Measurements from ENCODE around the gene SVOP. TPM values are rescaled to one million over a fixed set of nuclear protein-coding genes. Genes with fewer than 3 reads are reported as not detected.
A peak's percentile ranks its signal among the peaks of the same experiment; 100 is the strongest.

Gene SVOP
- total and polyA plus RNA-seq, 11 donors: 0.14 to 5.3 (median 2.2) TPM

GRCh38 chr12:108983227-108983626 is 37.6 kb downstream of the SVOP start:
- Histone ChIP-seq H3K9me3 (no peaks in the 10 kb centered on the region), H3K36me3 (no peaks in the 10 kb centered on the region), H3K4me3 (no peak overlapping the region), H3K27ac (no peak overlapping the region), H3K27me3 (no peaks in the 10 kb centered on the region), H3K4me1 (peaks cover 0 to 7% (median 0%) of the 10 kb centered on the region in 12 donors)
- WGBS, 4 donors: 84 to 100% (median 90%) methylated on average over 1 of the region's 1 CpG; no CpG with 5 or more reads in 1 of the 4 donors
- TF ChIP-seq CTCF (IDR thresholded peaks at IDR 0.05) (no peak), POLR2A (IDR thresholded peaks at IDR 0.05) (no peak)
- no peak for DNase-seq
- intact Hi-C loops (cut with DNase I): no loop called here
- no peak for ATAC-seq

GRCh38 chr12:108982621-108983219 is 38.1 kb downstream of the SVOP start:
- no peak overlapping the region for H3K4me3 ChIP-seq
- no peaks in the 10 kb centered on the region for H3K27me3 ChIP-seq
- H3K9me3 ChIP-seq: no peaks in the 10 kb centered on the region
- TF ChIP-seq CTCF (IDR thresholded peaks at IDR 0.05) (no peak), POLR2A (IDR thresholded peaks at IDR 0.05) (no peak)
- H3K4me1 ChIP-seq: peaks cover 0 to 7% (median 0%) of the 10 kb centered on the region in 12 donors
- intact Hi-C loops (cut with DNase I): no loop called here
- no peak overlapping the region for H3K27ac ChIP-seq
- ATAC-seq (no peak), DNase-seq (no peak)
- no peaks in the 10 kb centered on the region for H3K36me3 ChIP-seq

GRCh38 chr12:108981835-108982234 is 39.0 kb downstream of the SVOP start:
- intact Hi-C loops (cut with DNase I): no loop called here
- no peaks in the 10 kb centered on the region for H3K27me3 ChIP-seq
- TF ChIP-seq CTCF (IDR thresholded peaks at IDR 0.05): no peak
- DNase-seq (no peak), ATAC-seq (no peak)
- no peak overlapping the region for H3K27ac ChIP-seq
- no peak overlapping the region for H3K4me3 ChIP-seq
- peaks cover 0 to 7% (median 0%) of the 10 kb centered on the region in 12 donors for H3K4me1 ChIP-seq
- no peaks in the 10 kb centered on the region for H3K9me3 ChIP-seq
- H3K36me3 ChIP-seq: no peaks in the 10 kb centered on the region
- WGBS, 4 donors: 71 to 94% (median 94%) methylated on average over 4 of the region's 4 CpGs

GRCh38 chr12:108980831-108981618 is 39.8 kb downstream of the SVOP start:
- Histone ChIP-seq H3K27me3 (no peaks in the 10 kb centered on the region), H3K9me3 (no peaks in the 10 kb centered on the region), H3K4me3 (no peak overlapping the region), H3K27ac (peak overlapping the region in 2 of 12 donors; percentile 19 to 65), H3K36me3 (no peaks in the 10 kb centered on the region), H3K4me1 (peaks cover 0 to 7% (median 0%) of the 10 kb centered on the region in 12 donors)
- 33 to 45% (median 44%) methylated on average over 9 of the region's 9 CpGs for WGBS, 4 donors
- DNase-seq (peak in 4 of 5 donors; percentile 34 to 81 (median 64)), ATAC-seq (peak; percentile 91 to 94 (median 92))
- intact Hi-C loops (cut with DNase I): no loop called here
- TF ChIP-seq CTCF (IDR thresholded peaks at IDR 0.05): no peak
- no peak for TF ChIP-seq POLR2A (IDR thresholded peaks at IDR 0.05)
